ENCODE results near the gene HIVEP3.

HIVEP3 gene

GRCh38 chr1:41846625-41847405 is 71.9 kb downstream of the HIVEP3 start:
- no peak for DNase-seq

- DNase-seq, result no peak
Observed at GRCh38 chr1:41844781-41845272, 73.9 kb downstream of the HIVEP3 start.

GRCh38 chr1:41844255-41844654 is 74.5 kb downstream of the HIVEP3 start:
- DNase-seq, result peak in 1 of 3 experiments; percentile 22

- DNase-seq, result no peak
Observed at GRCh38 chr1:41842993-41843755, 75.5 kb downstream of the HIVEP3 start.

- no peak for DNase-seq
Observed at GRCh38 chr1:41842326-41842725, 76.4 kb downstream of the HIVEP3 start.

GRCh38 chr1:41840592-41841246 is 78.0 kb downstream of the HIVEP3 start:
- DNase-seq, result peak in 2 of 3 experiments; percentile 37 to 68

- no peak for DNase-seq
Observed at GRCh38 chr1:41838266-41838665, 80.5 kb downstream of the HIVEP3 start.

GRCh38 chr1:41837691-41838090 is 81.0 kb downstream of the HIVEP3 start:
- no peak for DNase-seq

GRCh38 chr1:41835485-41835884 is 83.2 kb downstream of the HIVEP3 start:
- no peak for DNase-seq

- no peak for DNase-seq
Observed at GRCh38 chr1:41833519-41834000, 85.2 kb downstream of the HIVEP3 start.

GRCh38 chr1:41830726-41831125 is 88.0 kb downstream of the HIVEP3 start:
- no peak for DNase-seq

- DNase-seq, result no peak
Observed at GRCh38 chr1:41827991-41828570, 90.6 kb downstream of the HIVEP3 start.

- no peak for DNase-seq
Observed at GRCh38 chr1:41823471-41823870, 95.3 kb downstream of the HIVEP3 start.

- no peak for DNase-seq
Observed at GRCh38 chr1:41822866-41823265, 95.9 kb downstream of the HIVEP3 start.

GRCh38 chr1:41819843-41820242 is 98.9 kb downstream of the HIVEP3 start:
- DNase-seq, result no peak

GRCh38 chr1:41819069-41819468 is 99.7 kb downstream of the HIVEP3 start:
- no peak for DNase-seq

GRCh38 chr1:41816061-41816460 is 102.7 kb downstream of the HIVEP3 start:
- no peak for DNase-seq

GRCh38 chr1:41813755-41814745 is 104.7 kb downstream of the HIVEP3 start:
- no peak for DNase-seq

GRCh38 chr1:41813226-41813625 is 105.5 kb downstream of the HIVEP3 start:
- DNase-seq, result no peak

- DNase-seq, result no peak
Observed at GRCh38 chr1:41812453-41812852, 106.3 kb downstream of the HIVEP3 start.

- DNase-seq, result peak; percentile 43 to 74 (median 68)
Observed at GRCh38 chr1:41812051-41812450, 106.7 kb downstream of the HIVEP3 start.

Measured in NCI-H1417 (cell line).